Stimulated activated CD4-positive, alpha-beta T cell treated with anti-CD3 and anti-CD28 coated beads, Interleukin-2, amount 100 ng/mL, for 48 hours (primary cell): ENCODE results near the gene NAPG.
A peak's percentile ranks its signal among the peaks of the same experiment; 100 is the strongest.
"Not testable (repeated sequence)": the region's sequence is repeated elsewhere in the genome, so short reads cannot be mapped to it uniquely, and the experiment has no call there.

Experiments used
- DNase-seq, 2 donors: peaks; one replicate each; pipeline ENCODE4 v3.0.0-alpha.2; 2020

NAPG gene

DNA sequence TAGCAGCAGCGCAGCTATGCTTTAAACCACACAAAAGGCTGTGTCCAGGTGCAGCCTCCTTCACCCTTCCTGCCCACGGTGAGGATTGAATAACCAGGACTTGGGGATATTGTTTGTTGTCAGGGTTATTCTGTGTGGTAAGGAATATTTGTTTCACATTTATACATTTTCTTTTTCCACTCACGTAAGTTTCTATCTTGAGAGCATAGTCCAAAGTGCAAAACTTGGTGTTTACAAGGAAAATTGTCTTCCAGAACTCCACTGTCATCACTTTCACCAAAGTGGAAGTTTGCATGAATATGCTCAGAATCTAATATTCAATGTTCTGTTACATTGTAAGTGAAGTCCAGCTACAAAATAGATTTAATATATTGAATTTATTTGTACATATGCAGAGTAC, 26.4 kb downstream of the NAPG start:
- DNase-seq = no peak

- not testable (repeated sequence) for DNase-seq
These were observed 30.4 kb downstream of the NAPG start for GRCh38 chr18:10556251-10556650.

DNA sequence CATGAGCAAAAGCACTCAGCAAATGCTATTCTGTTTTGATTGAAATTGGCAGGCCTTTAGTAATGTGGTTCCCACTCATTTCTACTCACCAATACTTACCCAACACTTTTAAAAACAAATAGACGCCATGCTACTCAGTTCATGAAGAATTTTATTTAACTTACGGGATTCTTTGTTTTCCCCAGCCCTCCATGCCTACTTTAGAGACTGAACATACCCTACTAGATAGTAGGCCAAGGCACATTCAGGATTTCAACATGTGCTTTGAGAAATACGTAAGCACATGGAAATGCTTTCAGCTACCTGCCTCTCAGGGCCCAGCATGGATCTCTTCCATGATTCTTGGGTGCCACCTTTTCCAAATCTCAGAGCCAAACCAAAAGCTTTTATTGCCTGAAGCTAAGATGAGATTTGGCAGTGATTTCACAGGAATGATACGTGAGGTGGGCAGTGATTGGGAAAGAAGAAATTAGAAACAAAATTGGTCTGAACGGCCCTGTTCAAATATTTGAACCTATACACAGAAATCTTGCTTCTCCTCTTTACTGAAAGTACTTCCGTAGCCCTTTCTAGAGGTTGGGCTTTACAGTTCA, 31.4 kb downstream of the NAPG start:
- DNase-seq = no peak

GRCh38 chr18:10558243-10558966, 32.6 kb downstream of the NAPG start:
- DNase-seq = no peak

DNA sequence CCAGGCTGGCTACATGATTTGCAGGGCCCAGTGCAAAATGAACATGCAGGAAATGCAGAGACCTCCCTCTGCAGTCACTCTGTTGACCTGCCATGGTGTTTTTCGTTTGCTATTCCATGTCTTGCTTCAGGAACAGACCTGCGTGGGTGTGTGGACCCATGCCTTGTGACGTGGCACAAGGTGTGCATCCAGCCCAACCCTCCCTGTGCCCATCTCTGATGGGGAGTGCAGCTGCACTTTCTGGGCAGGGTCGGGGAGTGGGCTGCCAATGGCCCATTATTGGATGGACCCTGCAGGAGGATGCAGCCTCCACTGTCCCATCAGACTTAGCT, 33.1 kb downstream of the NAPG start:
- no peak for DNase-seq

DNA sequence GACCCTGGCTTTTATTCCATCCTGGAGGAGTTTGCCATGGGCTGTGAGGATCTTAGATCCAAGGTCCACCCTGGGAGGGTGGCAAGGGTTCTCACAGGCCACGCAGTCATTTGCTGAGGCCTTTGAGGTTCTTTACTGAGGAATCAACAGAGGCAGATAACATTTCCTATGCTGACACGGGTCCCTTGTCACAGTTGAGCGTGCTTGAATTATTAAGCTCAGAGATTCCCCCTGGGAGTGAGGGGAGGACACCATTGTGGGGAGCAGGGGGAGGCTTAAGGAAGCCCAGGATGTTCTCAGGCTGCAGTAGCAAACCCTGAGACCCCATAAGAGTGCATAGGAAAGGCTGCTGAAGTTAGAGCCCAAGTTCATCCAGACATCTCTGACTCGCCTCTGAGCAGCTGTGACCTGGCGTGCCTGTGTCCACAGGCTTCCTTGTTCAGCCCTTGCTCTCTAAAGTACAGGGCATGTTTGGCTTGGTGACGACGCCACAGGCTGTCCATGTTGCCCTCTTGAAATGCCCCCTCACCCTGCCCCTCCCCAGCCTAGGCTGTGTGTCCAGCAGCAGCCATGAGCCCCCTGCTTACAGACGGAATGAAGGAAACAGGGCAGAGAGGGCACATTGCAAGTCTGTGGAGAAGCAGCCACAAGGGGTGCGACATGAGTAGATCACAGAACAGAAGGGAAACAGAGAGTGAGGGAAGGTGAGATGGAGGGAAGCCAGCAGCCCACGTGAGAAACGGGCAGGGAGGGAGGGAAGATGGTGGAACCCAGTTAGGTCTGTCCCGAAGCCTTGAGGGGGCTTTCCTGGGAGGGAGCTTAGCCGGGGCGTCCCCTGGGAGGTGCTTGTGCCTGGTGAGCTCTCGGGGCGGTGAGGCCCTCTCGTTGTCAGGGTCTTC, 34.0 kb downstream of the NAPG start:
- no peak for DNase-seq

- peak; percentile 65 to 68 for DNase-seq
These were observed 34.7 kb downstream of the NAPG start for GRCh38 chr18:10560452-10561045.

- DNase-seq = no peak
These were observed 36.9 kb downstream of the NAPG start for GRCh38 chr18:10562773-10563160.

DNA sequence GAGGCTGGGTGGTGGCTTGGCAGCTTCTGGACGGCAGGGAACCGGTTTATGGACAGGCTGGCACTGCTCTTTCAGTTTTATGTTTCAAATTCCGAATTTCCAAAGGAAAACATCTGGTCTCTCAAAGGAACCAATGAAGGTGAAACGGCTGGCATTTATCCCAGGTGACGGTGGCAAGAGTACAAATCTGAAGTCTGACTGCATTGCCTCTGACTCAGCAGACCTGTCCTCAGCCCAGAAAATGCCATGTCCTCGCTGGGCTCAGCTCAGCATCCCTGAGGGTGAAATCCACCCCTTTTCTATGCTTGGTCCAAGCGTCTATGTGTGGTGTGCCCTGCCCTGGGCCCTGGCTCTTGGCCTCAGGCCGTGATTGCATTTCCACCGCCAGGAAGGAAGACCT, 38.1 kb downstream of the NAPG start:
- no peak for DNase-seq

DNA sequence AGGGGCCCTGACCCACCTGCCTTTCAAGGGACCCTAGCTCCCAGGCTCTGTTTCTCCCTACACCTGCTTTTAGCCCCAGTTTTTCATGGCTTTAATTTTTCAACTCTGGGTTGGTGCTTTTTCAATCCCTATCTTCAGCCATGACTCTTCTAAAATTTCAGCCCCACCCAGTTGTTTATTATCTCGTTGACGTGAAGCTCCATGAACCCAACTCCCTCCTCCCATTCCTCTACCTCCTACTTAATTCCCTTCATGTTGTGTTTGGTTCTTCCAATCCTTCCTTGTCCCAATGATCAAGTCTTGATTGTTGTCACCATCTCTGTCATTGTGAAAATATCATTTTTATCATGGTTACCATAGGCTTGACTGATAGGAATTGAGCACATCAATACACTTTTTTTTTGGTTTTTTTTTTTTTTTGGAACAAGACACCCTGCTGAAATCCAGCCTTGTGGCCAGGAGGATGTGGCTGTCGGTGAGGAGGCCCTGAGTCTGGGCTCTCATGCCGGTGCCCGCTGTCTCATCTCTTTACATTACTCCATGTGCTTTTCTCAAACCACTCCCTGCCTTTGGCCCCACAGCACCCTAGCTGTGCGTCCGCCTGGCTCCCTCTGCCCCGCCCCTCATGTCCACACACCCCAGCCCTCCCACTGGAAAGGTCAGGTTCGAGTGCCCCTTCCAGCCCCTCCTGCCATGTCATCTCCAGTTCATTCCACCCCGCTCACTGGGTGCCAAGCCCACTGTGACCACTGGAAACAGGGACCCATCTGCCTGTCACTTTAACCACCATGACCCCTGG, 39.3 kb downstream of the NAPG start:
- no peak for DNase-seq

DNA sequence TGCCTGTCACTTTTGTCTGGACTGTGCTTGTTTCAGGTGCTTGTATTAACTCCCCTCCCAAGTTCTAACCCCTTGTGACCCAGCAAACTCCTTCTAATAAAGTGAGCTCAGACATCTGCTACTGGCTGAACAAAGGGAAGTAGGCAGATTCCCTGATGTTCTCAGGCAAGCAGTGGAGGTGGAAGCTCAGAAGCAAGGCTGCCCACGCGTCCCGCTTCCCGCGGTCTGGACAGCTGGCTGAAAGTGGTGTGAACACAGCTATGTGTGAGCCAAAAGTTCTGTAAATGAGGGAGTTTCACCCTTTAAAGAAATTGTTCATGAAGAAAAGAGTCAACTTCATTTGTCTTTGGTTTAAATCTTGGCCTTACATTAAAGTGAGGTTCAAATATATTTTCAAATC, 40.0 kb downstream of the NAPG start:
- no peak for DNase-seq

DNA sequence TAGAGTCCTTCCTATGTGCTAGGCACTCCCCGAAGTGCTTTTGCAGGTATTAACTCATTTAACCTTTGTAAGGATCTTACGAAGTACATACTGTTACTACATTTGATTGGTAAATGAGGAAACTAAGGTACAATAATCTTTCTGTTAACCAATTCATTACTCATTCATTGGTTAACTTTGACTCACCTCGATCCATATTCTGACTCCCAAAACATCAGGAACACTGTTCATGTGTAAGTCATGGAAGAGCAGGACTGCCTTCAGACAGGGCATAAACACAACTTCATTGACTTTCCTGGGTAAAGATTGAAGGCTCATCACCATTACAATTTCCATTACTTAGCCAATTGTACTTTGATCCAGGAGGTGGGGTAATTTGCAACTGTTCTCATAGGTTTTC, 40.6 kb downstream of the NAPG start:
- no peak for DNase-seq

GRCh38 chr18:10569941-10570340, 44.1 kb downstream of the NAPG start:
- not testable (repeated sequence) for DNase-seq

DNA sequence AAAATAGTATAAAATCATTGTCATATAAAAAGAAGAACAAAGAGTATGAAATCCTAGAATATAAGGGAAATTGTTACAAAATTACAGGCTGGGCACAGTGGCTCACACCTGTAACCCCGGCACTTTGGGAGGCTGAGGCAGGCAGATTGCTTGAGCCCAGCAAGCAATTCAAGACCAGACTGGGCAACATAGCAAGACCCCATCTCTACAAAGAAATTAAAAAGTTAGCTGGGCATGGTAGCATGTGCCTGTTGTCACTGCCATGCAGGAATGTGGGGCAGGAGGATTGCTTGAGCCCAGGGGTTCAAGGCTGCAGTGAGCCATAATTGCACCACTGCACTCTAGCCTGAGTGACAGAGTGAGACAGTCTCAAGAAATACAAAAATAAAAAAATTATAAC, 44.8 kb downstream of the NAPG start:
- DNase-seq = no peak

DNA sequence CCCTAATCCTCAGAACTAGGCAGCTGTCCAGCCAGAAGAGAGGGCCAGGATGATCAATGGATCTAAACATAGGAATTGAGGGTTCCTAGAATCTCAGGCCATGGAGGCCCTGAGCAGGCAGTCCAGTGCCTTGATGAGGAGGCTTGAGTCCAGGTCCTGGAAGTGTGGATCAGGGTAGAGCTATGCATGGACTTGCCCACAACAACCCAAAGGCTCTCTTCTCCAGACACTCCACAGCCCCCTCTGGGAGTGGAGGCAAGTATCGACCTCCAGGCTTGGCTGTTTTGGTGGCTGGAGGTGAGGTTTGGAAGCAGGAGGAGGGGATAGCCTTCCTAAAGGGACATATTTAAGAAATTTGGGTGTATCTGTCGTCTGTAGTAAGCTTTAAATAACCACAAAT, 45.7 kb downstream of the NAPG start:
- DNase-seq = no peak

DNA sequence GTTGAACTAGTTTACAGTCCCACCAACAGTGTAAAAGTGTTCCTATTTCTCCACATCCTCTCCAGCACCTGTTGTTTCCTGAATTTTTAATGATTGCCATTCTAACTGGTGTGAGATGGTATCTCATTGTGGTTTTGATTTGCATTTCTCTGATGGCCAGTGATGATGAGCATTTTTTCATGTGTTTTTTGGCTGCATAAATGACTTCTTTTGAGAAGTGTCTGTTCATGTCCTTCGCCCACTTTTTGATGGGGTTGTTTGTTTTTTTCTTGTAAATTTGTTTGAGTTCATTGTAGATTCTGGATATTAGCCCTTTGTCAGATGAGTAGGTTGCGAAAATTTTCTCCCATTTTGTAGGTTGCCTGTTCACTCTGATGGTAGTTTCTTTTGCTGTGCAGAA, 47.4 kb downstream of the NAPG start:
- not testable (repeated sequence) for DNase-seq

DNA sequence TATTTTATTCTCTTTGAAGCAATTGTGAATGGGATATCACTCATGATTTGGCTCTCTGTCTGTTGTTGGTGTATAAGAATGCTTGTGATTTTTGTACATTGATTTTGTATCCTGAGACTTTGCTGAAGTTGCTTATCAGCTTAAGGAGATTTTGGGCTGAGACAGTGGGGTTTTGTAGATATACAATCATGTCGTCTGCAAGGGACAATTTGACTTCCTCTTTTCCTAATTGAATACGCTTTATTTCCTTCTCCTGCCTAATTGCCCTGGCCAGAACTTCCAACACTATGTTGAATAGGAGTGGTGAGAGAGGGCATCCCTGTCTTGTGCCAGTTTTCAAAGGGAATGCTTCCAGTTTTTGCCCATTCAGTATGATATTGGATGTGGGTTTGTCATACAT, 48.6 kb downstream of the NAPG start:
- DNase-seq = not testable (repeated sequence)

GRCh38 chr18:10577842-10578572, 52.2 kb downstream of the NAPG start:
- DNase-seq = not testable (repeated sequence)

DNA sequence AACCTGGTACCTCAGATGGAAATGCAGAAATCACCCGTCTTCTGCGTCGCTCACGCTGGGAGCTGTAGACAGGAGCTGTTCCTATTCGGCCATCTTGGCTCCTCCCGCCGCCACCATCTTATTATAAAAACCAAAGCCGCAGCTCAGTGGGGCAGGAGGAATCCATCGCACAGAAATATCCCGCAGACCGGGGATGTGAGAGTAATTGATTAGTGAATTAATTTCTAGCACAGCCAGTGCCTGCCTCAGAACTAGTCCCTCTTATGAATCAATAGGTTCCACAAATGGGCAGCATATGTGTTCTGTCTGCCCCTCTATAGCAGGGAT, 52.7 kb downstream of the NAPG start:
- not testable (repeated sequence) for DNase-seq

- DNase-seq = no peak
These were observed 53.4 kb downstream of the NAPG start for GRCh38 chr18:10579079-10579867.

DNA sequence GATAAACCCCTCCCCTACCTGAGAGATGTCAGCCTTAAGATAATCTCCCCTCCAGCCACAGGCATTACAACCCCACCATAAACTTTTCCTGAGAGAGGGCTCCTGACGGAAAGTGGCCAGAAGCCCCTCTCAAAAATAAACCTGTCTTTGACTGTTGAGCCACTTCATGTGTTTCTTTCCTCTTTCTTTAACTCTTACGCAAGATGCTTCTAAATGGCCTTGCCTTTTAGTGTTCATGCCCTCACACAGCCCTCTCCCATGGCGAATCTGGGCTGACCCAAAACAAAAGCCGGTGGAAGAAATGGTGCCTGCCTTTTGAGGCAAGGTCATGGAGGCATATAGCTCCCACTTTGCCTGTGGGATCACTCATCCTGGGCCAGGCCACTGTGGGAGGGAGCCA, 54.4 kb downstream of the NAPG start:
- no peak for DNase-seq
